Heart right ventricle (tissue), 16 donors: ENCODE results near the gene VKORC1. TPM values are rescaled to one million over a fixed set of nuclear protein-coding genes. Genes with fewer than 3 reads are reported as not detected.

Experiments
- ATAC-seq, 8 donors: fragments of 200-7000 bp; cut with Tn5 transposase; one replicate each; pipeline ENCODE4 v1.9.1; 2020; ENCODE audit warnings: mild to moderate bottlenecking in 8 of 8, moderate library complexity in 8 of 8, moderate number of reproducible peaks in 1 of 8
- DNase-seq, 2 donors: peaks; one replicate each; pipeline ENCODE4 v3.0.0-alpha.2; 2020
- H3K27ac ChIP-seq, 10 donors: fragments of 200-600 bp; sonication (generic) in 2 of 10; one replicate each; pipeline versions ENCODE4 v1.5.0 to v1.8.0; 2020 to 2022; ENCODE audit warnings: mild to moderate bottlenecking in 3 of 10
- H3K27me3 ChIP-seq, 7 donors: fragments of 200-600 bp; one replicate each; pipeline ENCODE4 v1.8.0; 2021 to 2022; ENCODE audit warnings: mild to moderate bottlenecking in 2 of 7
- H3K36me3 ChIP-seq, 9 donors: fragments of 200-600 bp; sonication (generic) in 1 of 9; one replicate each; pipeline versions ENCODE4 v1.5.0 to v1.8.0; 2020 to 2022; ENCODE audit warnings: mild to moderate bottlenecking in 2 of 9
- H3K4me1 ChIP-seq, 9 donors: fragments of 200-600 bp; sonication (generic) in 1 of 9; one replicate each; pipeline versions ENCODE4 v1.5.0 to v1.8.0; 2020 to 2022; ENCODE audit warnings: mild to moderate bottlenecking in 4 of 9
- H3K4me3 ChIP-seq, 10 donors: fragments of 200-600 bp; sonication (generic) in 2 of 10; one replicate each; pipeline versions ENCODE4 v1.5.0 to v1.8.0; 2020 to 2022; ENCODE audit warnings: mild to moderate bottlenecking in 7 of 10, moderate library complexity in 2 of 10
- H3K9me3 ChIP-seq, 11 donors: fragments of 200-600 bp in 10 of 11; sonication (generic) in 2 of 11; one replicate each; pipeline versions ENCODE4 v1.5.0 to v1.8.0; 2013 to 2022; ENCODE audit warnings: mild to moderate bottlenecking in 2 of 11, control low read depth in 1 of 11, moderate library complexity in 1 of 11
- WGBS, 2 donors: extraction: QIAGEN DNeasy Blood & Tissue Kit; methylation state at CpG; one replicate each; pipeline ENCODE4 v1.1.7; 2013; ENCODE audit warnings: inconsistent platforms in 1 of 2; 5-methylcytosine and 5-hydroxymethylcytosine counted together
- intact Hi-C, 10 donors: fragments of 100-400 bp; cut with DNase I; formaldehyde crosslinking; loops; one replicate each; pipeline versions ENCODE4 v1.11.1 to v1.14.2; 2022
- polyA plus RNA-seq, 2 donors: library from polyadenylated mRNA; stranded (reverse); fragments of 200-250 nt; gene quantifications; one replicate each; pipeline ENCODE4 v1.2.3, GENCODE V29; 2013
- total RNA-seq, 10 donors: library from RNA; stranded (reverse); fragmentation: NEBNext Ultra II Directional in 3 of 10; extraction: Animal tissue kit (Norgen Biotek cat#: 25700) in 3 of 10; gene quantifications; one replicate each; pipeline versions ENCODE4 v1.2.1 to v1.2.4, GENCODE V29; 2021 to 2023
- TF ChIP-seq, protein P1 (sequence below), 9 donors: fragments of 200-600 bp; sonication (generic) in 2 of 9; IDR thresholded peaks; one replicate each; pipeline versions ENCODE4 v1.5.0 to v1.8.0; 2021 to 2022; ENCODE audit warnings: antibody characterized with exemption in 9 of 9, mild to moderate bottlenecking in 5 of 9, moderate library complexity in 1 of 9
- donor health status: Arrhythmogenic right ventricular cardiomyopathy.
- donor health status: ischemic (EF 13 %, LVEDD 7.1; RV severe dilation, severe dysfunction).
- donor health status: healthy with polysubstance abuse.
- donor health status: DM: no; HTN: yes; CAD: no.
- donor health status: DM: no; HTN: no; CAD: no.
- donor health status: ischemic (EF 25% LVEDD 6.9; RV normal size, moderate dysfunction).
- donor health status: ischemic (EF 25% LVEDD 5.7; RV mildly dilated, moderate dysfunction).
- donor health status: healthy.
- donor health status: DM: yes; HTN: yes; CAD: no.
- donor health status: Ischemic cardiomyopathy.
- donor health status: ischemic (EF 35%, LVEDD 5.7; RV mildly dilated, moderate dysfunction).
- donor health status: nonischemic (EF 11% LVEDD 7.7; RV severe dilation, severe dysfunction).
- donor health status: DM: yes; HTN: yes; CAD: no.
- donor health status: PGD.
- donor health status: ischemic (EF 29% LVEDD 5.4; RV normal size, mild dysfunction).
- donor health status: nonischemic (EF 23%, LVEDD 6.1; RV moderate dilation, normal function).

Gene VKORC1
- total and polyA plus RNA-seq, 12 donors: 27.0 to 139 (median 34.3) TPM

DNA sequence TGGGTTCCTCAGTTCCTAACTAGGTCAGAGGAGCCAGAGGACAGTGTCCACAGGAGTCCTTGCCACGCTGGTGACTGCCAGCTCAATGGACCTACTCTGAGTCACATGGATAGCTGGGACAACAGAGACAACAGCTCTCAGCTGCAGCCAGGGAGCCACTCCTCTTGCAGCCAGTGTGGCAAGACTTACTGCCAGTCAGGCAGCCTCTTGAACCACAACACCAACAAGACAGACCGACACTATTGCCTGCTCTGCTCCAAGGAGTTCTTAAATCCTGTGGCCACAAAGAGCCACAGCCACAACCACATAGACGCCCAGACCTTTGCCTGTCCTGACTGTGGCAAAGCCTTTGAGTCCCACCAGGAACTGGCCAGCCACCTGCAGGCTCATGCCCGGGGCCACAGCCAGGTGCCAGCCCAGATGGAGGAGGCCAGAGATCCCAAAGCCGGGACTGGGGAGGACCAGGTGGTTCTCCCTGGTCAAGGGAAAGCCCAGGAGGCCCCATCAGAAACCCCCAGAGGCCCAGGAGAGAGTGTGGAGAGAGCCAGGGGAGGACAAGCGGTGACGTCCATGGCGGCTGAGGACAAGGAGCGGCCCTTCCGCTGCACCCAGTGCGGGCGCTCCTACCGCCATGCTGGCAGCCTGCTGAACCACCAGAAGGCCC is 13.7 kb downstream of the VKORC1 start:
- Histone ChIP-seq H3K4me1 (peaks cover 0 to 16% (median 6%) of the 10 kb centered on the region in 9 donors), H3K36me3 (peaks cover 0 to 100% (median 55%) of the 10 kb centered on the region in 9 donors), H3K27me3 (no peaks in the 10 kb centered on the region), H3K4me3 (no peak overlapping the region), H3K9me3 (no peaks in the 10 kb centered on the region), H3K27ac (no peak overlapping the region)
- ATAC-seq (no peak), DNase-seq (no peak)
- 92 to 96% methylated on average over 13 of the region's 13 CpGs for WGBS, 2 donors
- TF ChIP-seq, protein P1, sequence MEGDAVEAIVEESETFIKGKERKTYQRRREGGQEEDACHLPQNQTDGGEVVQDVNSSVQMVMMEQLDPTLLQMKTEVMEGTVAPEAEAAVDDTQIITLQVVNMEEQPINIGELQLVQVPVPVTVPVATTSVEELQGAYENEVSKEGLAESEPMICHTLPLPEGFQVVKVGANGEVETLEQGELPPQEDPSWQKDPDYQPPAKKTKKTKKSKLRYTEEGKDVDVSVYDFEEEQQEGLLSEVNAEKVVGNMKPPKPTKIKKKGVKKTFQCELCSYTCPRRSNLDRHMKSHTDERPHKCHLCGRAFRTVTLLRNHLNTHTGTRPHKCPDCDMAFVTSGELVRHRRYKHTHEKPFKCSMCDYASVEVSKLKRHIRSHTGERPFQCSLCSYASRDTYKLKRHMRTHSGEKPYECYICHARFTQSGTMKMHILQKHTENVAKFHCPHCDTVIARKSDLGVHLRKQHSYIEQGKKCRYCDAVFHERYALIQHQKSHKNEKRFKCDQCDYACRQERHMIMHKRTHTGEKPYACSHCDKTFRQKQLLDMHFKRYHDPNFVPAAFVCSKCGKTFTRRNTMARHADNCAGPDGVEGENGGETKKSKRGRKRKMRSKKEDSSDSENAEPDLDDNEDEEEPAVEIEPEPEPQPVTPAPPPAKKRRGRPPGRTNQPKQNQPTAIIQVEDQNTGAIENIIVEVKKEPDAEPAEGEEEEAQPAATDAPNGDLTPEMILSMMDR (IDR thresholded peaks at IDR 0.05): no peak
- intact Hi-C loops: loop anchor here in 1 of 10 donors (10.0 kb wide), 1 partner anchor 96 kb away; the partner anchor contains the start of gene HSD3B7

DNA sequence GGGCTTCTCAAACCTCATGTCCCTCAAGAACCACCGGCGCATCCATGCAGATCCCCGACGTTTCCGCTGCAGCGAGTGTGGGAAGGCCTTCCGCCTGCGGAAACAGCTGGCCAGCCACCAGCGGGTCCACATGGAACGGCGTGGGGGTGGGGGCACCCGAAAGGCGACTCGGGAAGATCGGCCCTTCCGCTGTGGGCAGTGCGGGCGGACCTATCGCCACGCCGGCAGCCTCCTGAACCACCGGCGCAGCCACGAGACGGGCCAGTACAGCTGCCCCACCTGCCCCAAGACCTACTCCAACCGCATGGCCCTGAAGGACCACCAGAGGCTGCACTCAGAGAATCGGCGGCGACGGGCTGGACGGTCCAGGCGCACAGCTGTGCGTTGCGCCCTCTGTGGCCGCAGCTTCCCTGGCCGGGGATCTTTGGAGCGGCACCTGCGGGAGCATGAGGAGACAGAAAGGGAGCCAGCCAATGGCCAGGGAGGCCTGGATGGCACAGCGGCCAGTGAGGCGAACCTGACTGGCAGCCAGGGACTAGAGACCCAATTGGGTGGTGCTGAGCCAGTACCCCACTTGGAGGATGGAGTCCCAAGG is 14.5 kb downstream of the VKORC1 start:
- ATAC-seq: no peak
- peaks cover 0 to 22% (median 13%) of the 10 kb centered on the region in 9 donors for H3K4me1 ChIP-seq
- no peak for DNase-seq
- no peak overlapping the region for H3K27ac ChIP-seq
- TF ChIP-seq, protein P1 (IDR thresholded peaks at IDR 0.05): no peak
- no peaks in the 10 kb centered on the region for H3K27me3 ChIP-seq
- intact Hi-C loops: loop anchor here in 1 of 10 donors (10.0 kb wide), 1 partner anchor 95 kb away; the partner anchor contains the start of gene HSD3B7
- H3K9me3 ChIP-seq: no peaks in the 10 kb centered on the region
- H3K36me3 ChIP-seq: peaks cover 0 to 93% (median 55%) of the 10 kb centered on the region in 9 donors
- 95 to 96% methylated on average over 40 of the region's 40 CpGs for WGBS, 2 donors
- H3K4me3 ChIP-seq: no peak overlapping the region

DNA sequence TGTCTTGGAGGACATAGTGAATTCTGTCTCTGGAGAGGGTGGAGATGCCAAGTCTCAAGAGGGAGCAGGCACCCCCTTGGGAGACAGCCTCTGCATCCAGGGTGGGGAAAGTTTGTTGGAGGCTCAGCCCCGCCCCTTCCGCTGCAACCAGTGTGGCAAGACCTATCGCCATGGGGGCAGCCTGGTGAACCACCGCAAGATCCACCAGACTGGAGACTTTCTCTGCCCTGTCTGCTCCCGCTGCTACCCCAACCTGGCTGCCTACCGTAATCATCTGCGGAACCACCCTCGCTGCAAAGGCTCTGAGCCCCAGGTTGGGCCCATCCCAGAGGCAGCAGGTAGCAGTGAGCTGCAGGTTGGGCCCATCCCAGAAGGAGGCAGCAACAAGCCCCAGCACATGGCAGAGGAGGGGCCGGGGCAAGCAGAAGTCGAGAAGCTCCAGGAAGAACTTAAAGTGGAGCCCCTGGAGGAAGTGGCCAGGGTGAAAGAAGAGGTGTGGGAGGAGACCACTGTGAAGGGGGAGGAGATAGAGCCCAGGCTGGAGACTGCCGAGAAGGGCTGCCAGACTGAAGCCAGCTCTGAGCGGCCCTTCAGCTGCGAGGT is 15.2 kb downstream of the VKORC1 start:
- Histone ChIP-seq H3K9me3 (no peaks in the 10 kb centered on the region), H3K4me1 (peaks cover 0 to 28% (median 20%) of the 10 kb centered on the region in 9 donors), H3K36me3 (peaks cover 0 to 86% (median 53%) of the 10 kb centered on the region in 9 donors), H3K4me3 (no peak overlapping the region), H3K27me3 (no peaks in the 10 kb centered on the region), H3K27ac (no peak overlapping the region)
- no peak for ATAC-seq
- intact Hi-C loops: loop anchor here in 1 of 10 donors (10.0 kb wide), 2 partner anchors 95 to 105 kb away; partner anchors contain the start of genes FUS and HSD3B7
- TF ChIP-seq, protein P1 (IDR thresholded peaks at IDR 0.05): no peak
- DNase-seq: no peak
- WGBS, 2 donors: 86 to 87% methylated on average over 13 of the region's 13 CpGs

DNA sequence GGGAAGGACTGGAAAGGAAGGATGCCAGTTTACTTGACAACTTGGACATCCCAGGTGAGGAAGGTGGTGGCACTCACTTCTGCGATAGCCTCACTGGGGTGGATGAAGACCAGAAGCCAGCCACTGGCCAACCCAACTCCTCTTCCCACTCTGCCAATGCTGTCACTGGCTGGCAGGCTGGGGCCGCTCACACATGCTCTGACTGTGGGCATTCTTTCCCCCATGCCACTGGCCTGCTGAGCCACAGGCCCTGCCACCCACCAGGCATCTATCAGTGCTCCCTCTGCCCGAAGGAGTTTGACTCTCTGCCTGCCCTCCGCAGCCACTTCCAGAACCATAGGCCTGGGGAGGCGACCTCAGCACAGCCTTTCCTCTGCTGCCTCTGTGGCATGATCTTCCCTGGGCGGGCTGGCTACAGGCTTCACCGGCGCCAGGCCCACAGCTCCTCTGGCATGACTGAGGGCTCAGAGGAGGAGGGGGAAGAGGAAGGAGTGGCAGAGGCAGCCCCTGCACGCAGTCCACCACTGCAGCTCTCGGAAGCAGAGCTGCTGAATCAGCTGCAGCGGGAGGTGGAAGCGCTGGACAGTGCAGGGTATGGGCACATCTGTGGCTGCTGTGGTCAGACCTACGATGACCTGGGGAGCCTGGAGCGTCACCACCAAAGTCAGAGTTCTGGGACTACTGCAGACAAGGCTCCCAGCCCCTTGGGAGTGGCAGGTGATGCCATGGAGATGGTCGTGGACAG is 15.8 kb downstream of the VKORC1 start:
- TF ChIP-seq, protein P1 (IDR thresholded peaks at IDR 0.05): no peak
- H3K9me3 ChIP-seq: no peaks in the 10 kb centered on the region
- DNase-seq: no peak
- H3K27me3 ChIP-seq: no peaks in the 10 kb centered on the region
- H3K4me1 ChIP-seq: peaks cover 0 to 28% (median 20%) of the 10 kb centered on the region in 9 donors
- H3K27ac ChIP-seq: no peak overlapping the region
- peaks cover 0 to 79% (median 47%) of the 10 kb centered on the region in 9 donors for H3K36me3 ChIP-seq
- intact Hi-C loops: loop anchor here in 1 of 10 donors (10.0 kb wide), 2 partner anchors 94 to 106 kb away; partner anchors contain the start of genes FUS and HSD3B7
- 91 to 94% methylated on average over 15 of the region's 15 CpGs for WGBS, 2 donors
- no peak for ATAC-seq
- H3K4me3 ChIP-seq: no peak overlapping the region
